Endometrium (tissue), 2 donors: ENCODE data around the gene FRMD8.

Experiments
- FAIRE-seq: peaks from 2 replicates; lab custom pipeline; 2012; peaks lifted over from hg19 to GRCh38; lab: Jason Lieb, UNC
- donor health status: control.
- donor health status: control.

The FRMD8 gene

GRCh38 chr11:65386307-65387140 is at the start of gene FRMD8:
TSS of gene FRMD8 (plus strand) at chr11:65386637. CDS start at chr11:65387037, 400 bp downstream.
- FAIRE-seq = no peak

GRCh38 chr11:65338676-65339075 is 47.8 kb upstream of the FRMD8 start:
- no peak for FAIRE-seq

DNA sequence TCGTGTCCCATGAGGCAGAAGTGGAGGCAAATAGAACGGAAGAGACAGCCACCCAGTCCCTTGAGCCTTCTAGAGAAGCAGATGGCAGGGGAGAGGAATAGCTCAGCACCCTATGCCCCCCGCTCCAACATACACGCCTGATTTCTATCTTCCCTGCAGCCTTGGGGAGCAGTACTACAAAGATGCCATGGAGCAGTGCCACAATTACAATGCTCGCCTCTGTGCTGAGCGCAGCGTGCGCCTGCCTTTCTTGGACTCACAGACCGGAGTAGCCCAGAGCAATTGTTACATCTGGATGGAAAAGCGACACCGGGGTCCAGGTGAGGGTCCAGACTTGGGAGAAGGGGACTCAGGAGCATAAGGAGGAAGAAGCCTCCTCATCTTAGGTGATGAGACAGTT is 46.2 kb upstream of the FRMD8 start:
- FAIRE-seq = no peak

DNA sequence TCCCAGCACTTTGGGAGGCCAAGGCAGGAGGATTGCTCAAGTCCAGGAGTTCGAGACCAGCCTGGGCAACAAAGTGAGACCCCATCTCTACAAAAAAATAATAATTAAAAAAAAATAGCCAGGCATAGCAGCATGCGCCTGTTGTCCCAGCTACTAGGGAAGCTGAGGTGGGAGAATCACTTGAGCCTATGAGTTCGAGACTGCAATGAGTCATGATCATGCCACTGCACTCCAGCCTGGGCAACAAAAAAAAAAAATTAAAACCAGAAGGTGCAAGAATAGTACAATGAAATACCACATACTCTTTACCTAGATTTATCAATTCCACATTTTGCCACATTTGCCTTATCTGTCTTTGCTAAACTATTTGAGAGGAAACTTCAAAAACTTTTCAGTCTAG is 44.6 kb upstream of the FRMD8 start:
- no peak for FAIRE-seq

GRCh38 chr11:65351511-65351910 is 34.9 kb upstream of the FRMD8 start:
- no peak for FAIRE-seq

- FAIRE-seq = peak; percentile 60
Observed at GRCh38 chr11:65352783-65353182, 33.7 kb upstream of the FRMD8 start.

- FAIRE-seq = no peak
Observed at GRCh38 chr11:65353376-65353775, 33.1 kb upstream of the FRMD8 start.

- FAIRE-seq = no peak
Observed at GRCh38 chr11:65353900-65354264, 32.6 kb upstream of the FRMD8 start.

- FAIRE-seq = no peak
Observed at GRCh38 chr11:65354265-65355012, 32.0 kb upstream of the FRMD8 start, which contains the start of gene TIGD3. TSS of gene TIGD3 (plus strand) at chr11:65354751. CDS start at chr11:65355809, 1,058 bp downstream.

GRCh38 chr11:65355013-65355775 is 31.2 kb upstream of the FRMD8 start:
- no peak for FAIRE-seq

GRCh38 chr11:65355776-65356393 is 30.6 kb upstream of the FRMD8 start:
- no peak for FAIRE-seq

GRCh38 chr11:65356394-65356972 is 30.0 kb upstream of the FRMD8 start:
- no peak for FAIRE-seq

DNA sequence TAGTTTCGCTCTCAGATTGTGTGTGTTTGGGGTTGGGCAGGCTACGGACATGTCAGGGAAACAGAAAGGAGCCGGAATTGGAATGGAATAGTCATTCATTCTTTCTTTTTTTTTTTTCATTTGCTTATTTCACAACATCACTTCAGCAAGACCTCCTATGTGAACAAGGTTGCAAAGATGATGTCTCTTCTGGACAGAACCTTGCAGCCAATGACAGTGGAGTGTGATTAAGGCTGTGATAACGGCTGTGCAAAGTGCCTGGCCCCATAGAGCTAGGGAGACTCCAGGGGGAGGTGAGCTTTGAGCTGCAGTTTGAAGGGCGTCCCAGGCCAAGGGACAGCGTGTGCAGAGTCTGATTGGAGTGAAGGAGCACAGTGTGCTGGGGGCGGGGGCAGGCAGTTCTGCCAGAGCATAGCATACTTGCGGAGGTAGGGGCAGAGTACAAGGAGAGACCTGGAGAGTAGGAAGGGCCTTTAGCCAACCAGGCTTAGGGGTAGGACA is 28.5 kb upstream of the FRMD8 start:
- FAIRE-seq = no peak

DNA sequence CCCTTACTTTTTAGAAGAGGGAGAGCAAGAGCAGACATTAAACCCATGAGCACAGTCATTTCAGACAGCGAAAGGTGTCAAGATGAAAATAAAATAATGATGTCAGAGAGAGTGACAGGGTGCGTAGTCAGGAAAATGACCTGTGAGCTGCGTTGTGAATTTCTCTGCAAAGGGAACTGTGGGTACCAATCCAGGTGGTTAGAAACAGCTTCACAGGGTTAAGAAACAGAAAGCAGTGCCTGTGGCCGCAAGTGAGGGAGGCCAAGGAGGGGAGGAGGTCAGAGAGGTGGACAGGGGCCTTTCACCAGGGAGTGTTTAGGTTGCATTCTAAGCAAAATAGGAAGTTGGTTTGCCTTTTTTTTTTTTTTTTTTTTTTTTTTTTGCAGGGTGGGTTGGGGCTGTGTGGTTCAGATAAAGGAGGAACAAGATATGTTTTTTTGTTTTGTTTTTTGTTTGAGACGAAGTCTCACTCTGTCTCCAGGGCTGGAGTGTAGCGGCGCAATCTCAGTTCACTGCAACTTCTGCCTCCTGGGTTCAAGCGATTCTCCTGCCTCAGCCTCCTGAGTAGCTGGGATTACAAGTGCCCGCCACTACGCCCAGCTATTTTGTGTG is 24.0 kb upstream of the FRMD8 start:
- FAIRE-seq = no peak

DNA sequence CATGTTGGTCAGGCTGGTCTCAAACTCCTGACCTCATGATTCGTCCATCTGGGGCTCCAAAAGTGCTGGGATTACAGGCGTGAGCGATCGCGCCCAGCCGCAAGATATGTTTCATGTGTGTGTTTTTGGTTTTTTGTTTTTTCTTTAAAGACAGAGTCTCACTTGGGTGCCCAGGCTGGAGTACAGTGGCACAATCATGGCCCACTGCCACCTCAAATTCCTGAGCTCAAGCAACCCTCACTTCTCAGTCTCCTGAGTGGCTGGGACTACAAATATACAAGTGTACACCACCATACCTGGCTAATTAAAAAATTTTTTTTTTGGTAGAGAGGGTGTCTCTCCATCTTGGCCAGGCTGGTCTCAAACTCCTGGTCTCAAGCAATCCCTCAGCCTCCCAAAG is 23.5 kb upstream of the FRMD8 start:
- FAIRE-seq = no peak

DNA sequence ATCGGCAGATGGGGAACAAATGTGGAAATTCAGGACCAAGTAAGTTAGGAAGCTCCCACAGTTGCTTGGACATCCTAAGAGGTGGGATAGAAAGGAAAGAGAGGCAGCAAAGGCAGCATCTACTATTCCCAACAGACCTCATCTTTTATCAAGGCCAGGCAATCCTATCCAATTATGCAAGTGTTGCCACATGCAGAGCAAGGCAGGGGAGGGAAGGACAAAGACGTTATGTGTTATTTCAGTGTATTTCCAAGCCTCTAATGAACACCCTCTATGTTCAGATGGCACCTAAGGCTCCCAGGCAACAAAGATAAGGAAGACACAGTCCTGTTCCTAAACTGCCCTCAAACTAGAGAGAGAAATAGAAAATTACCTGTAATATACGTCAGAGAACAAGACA is 22.7 kb upstream of the FRMD8 start:
- no peak for FAIRE-seq

GRCh38 chr11:65366340-65366773 is 20.1 kb upstream of the FRMD8 start:
- FAIRE-seq = no peak

DNA sequence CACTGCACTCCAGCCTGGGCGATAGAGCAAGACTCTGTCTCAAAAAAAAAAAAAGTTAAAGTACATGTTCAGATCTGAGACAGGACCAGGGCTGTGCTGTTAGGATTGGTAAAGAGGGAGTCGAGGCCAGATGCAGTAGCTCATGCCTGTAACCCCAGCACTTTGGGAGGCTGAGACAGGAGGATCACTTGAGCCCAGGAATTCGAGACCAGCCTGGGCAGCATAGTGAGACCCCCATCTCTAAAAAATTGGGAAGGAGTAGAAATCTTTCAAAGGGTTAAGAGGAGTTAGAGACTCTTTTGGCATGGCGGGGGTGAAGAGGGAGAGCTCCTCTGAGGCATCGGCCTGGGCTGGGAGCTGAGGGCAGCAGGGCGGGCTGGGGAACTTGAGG is 15.8 kb upstream of the FRMD8 start:
- FAIRE-seq = no peak

GRCh38 chr11:65373839-65374580 is 12.4 kb upstream of the FRMD8 start:
- no peak for FAIRE-seq

DNA sequence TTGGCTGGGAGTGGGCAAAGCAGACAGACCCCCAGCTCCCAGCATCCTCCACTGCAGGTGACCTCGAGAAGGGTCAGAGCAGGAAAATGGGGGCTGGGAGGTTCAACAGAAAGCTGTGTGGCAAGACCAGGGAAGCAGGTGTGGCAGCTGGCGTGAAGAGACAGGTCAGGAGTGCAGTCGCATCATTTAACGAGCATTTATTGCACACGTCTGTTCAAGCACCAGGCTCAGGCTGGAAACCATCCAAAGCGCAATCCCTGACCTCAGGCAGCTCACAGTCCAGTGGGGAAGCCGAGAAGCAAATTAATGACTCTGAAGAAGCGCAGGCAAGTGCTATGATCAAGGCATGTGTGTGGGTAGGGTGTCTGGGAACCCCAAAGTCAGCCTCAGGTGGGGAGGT is 11.4 kb upstream of the FRMD8 start:
- FAIRE-seq = no peak
